Stimulated activated CD8-positive, alpha-beta memory T cell treated with anti-CD3 and anti-CD28 coated beads, Interleukin-4, amount 100 ng/mL, for 1 hour (primary cell): ENCODE results near the gene KCNG1.

Experiments
- DNase-seq, 2 donors: peaks; one replicate each; pipeline ENCODE4 v3.0.0-alpha.2; 2020; ENCODE audit warnings: low read depth in 2 of 2, low spot score in 1 of 2

Gene KCNG1

DNA sequence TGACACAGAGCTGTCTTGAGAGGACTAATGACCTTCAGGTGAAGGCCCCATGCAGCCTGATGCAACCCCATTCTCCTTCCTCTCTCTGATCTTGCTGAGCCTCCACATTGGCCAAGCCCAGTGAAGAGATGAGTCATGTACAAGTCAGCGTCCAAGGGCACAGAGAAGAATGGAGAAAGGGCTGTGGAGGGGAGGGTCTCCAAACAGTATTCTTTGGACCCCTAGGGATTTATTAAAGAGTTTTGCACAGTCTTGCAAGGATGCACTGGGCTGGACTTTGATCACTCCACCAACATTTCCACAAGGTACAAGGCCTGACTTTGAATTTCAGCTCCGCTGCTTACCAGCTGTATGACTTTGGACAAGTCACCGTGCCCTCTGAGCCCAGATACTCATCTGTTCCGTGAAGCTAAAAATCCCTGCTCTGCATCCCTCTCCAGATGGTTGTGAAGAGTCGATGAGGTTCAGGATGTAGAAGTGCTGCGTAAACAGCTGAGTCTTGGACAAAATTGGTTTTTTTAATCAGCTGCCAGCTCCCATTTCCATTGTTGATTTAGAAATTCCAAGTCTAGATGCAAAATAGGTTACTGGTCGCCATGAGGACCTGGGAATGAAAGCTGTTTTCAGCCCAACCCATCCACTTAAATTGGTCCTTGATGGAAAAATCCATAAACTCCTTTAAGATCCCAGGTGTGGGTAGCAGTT is 14.1 kb upstream of the KCNG1 start:
- no peak for DNase-seq

DNA sequence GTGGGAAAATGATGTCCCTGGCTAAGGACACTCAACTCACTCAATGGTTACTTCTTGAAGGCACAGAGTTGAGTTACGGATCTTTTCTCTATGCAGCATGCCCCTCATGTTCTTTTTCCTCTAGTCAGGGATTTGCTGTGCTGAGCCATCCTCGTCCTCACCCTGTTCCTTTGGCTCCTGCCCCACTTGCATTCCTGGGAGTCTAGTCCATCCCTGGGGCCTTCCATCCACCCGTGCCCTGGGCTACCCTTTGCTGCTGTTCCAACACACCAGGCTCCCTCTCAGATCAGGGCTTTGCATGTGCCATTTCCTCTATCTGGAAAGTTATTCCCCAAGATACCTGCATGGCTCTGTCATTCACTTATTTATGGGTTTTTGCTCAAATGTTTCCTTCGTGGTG is 13.3 kb upstream of the KCNG1 start:
- DNase-seq = no peak

DNA sequence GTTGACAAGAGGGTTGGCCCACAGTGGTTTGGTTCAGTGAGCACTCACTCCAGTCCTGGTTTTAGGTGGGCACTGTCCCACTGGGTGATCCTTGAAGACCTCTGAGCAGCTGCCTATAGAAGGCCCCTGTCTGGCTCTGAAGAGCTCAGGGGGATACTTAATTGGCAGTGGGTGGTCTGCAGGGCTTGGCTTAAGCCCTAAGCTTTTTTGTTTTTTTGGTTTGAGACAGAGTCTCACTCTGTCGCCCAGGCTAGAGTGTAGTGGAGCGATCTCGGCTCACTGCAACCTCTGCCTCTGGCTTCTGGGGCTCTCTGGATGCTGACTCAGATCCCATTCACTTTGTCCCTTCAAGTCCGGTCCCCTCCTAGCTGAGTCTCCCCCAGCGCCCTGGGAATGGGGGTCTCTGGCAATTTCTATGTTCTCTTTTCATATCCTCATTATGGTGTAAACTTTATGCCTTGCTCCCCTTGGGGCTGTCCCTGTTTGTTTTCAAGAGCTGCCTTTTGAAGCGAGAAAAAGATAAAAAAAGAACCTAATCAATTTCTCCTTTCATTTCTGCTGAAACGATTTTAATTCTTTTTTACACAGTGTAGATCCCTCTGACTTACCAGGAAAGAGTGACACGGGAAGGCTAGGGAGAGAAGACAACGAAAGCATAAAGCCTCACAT is 12.2 kb upstream of the KCNG1 start:
- DNase-seq = no peak

DNA sequence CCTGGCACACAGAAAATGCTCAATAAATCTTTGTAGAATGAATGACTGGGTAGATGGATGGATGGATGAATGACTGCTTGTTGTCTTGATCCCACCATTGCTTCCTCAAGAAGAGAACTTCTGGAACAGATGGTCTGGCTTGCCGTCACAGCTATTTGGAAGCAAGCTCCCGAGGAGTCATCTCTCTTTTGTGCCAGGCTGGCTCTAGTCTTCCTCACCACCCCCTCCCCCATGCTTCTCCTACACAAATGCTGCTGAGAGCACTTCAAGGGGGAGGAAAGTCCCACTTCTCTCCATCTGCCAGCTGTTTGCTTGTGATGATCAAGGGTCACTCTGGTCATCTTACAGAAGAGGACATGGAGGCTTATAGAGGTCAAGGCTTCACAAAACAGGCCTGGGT is 11.6 kb upstream of the KCNG1 start:
- no peak for DNase-seq

DNA sequence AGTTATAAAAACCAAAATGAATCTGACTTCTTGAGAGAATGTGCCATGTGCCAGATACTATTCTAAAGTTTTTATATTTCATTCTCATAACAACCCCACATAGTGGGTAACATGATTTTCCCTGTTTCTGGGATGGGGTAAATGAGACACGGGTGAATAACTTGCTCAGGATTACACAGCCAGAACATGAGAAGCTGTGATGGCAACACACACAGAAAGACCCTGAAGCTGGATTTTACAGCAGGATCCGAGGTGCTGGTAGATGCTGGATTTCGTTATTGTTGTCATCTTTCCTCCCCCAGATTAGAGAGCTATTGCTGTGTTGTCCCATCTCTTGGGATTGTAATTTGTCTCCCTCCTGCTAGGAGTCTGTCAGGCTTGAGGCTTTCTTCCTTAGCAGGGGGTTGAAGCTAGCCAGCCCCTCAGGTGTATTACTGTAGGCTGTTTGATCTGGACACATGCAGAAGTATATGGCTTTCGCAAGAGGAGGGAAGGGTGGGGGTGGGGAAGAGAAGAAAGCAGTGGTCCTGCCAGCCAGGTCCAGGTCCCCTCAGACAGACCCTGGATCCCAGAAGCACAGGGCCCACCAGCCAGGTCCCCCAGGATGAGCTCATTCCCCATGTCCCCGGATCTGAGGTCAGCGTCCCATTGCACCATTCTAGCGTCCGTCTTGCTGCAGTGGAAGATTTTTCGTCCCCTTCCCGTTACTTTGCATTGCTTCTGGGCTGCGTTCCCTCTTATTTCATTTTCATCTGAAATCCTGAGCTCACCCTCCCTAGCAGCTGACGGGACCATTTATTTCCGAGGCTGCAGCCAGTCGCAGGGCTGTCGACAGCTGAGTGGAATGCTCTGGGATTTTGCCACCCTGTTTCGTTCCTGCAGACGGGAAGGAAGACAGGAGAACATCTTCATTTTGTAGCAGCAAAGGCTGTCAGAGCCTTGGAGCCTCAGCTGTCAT is 7.3 kb upstream of the KCNG1 start:
- DNase-seq = no peak

DNA sequence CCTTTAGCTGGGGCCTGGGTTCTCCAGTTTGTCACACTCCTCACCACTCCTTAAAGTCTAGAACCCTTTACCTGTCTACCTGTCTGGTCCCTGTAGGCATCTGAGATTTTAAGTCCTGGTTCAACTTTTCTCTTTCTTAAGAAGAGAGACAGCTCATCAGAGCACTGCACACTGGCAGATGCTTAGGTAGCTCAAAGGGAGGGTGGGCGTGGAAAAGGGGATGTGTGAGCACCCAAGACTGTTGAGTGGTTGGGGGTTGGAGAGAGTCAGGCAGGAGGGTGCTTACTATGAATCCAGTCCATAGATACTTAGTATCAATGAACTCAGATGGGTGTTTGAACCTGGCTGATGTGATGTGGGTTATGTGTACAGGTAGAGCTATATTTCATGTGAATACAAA is 6.6 kb upstream of the KCNG1 start:
- DNase-seq = no peak

DNA sequence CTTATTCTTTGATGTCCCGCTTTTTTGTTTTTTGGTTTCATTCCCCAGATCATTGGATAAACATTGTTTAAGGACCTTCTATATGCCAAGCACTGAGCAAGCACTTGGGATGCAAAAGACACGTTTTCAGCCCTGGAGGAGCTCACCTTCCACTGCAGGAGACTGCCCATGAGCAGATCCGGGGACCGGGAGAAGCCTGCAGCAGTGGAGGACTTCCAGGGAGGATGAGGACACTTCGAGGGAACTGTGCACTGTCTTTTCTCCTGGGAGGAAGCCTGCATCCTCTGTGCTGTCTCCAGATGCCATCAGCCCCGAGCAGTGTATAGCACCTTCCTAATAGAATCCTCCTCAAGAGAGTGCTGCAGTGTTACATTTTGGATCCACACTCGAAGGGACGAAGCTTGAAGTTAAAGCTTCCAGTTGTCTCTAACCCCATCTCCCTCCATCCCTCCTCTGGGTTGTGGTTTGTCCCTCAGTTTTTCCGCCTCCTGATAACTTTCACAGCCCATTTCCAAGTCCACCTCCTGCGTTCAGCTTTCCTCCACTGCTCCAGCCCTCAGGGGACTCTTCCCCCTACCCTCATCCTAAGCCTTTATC is 5.8 kb upstream of the KCNG1 start:
- DNase-seq = no peak

DNA sequence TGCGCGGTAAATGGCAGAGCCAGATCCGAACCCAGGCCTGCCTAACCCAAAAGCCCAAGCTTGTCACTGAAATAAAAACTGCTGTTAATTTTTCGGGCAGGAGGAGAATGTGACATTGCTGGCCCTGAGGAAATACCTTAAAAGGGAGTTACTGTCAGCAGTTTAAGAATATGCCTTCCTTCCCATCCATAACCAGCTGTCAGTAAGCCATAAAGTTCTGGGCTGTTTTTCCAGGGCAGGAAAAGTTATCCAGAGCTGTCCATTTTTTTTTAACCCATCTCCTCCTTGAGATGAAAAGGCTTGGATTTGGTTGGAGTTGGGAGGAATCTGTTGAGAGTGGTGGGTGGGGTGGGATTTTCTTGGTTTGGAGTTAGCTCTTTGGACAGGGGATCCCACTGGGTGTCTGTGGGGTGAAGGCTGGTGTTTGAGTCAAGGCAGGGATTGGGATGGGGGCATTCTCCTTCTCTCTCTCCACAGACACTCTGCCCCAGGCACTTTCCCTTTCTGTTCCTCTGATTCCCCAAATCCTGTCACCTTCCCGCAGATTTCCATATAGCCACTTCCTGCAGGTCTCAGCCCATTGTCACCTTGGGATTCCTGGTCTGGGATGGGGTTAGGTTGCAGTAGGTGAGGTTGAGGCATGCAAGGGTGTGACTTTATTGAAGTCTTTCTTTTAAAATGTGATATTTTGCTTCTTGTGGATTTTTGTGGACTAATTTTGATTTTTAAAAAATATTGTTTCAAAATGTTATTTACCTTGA is 4.3 kb upstream of the KCNG1 start:
- DNase-seq = no peak

DNA sequence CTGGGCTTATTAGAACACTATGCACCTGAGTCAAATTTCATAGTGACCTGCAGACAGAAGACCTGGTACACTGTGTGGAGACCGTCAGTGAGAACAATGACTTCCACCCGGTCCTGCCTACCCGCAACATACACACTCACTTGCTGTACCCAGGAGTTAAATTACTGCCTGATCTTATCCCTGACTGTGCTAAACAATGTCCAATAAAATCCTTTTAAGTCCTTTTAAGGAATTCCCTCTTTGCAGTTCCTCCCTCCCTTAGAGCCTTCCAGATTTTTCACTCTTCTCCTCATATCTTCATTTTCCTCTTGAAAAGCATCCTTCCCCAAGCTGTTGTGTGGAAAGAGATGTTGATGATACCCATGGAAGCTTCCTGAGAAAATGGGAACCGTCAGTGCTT is 3.4 kb upstream of the KCNG1 start:
- DNase-seq = no peak

DNA sequence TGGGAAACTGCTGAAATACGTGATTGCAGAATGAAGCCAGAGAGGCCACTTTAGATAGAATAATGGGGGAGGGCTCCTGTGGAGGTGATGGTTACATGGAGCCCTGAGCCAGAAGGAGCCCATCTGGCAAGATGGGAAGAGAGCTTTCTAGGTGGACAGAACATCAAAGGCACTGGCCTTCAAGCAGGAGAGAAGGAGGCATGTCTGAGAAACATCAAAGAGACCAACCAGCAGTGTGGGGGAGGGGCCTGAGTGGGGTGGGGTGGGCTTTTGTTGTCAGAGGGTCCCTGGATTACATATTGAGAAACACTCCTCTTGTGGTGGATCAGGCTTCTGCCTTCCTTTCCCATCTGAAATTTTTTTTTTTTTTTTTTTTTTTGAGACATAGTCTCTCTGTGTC is 1.9 kb upstream of the KCNG1 start:
- DNase-seq = no peak

DNA sequence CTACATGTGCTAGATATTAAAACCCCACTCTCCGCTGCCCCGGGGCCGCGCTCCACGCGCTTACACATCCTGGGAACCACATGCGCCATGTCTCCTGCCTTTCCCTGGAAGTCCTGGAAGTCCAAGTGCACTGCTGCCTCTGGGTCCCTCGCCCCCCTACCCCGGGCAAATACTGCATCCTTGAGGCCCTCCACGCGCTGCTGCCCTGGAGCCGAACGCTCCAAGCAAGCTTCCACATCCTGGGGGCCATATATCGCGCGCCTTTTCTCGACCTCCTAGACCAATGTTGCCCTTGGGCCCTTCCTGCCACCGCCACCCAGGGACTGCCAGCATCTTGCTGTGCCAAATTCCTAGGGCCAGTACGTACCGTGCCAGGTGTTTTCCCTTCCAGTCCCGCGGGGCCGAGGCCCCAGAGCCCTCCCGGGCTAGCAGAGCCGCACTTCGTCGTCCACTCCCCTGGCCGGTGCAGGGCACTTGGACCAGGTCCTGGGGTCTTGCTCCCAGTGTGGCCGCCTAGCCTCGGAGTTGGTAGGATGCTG is 779 bp upstream of the KCNG1 start:
- DNase-seq = no peak

DNA sequence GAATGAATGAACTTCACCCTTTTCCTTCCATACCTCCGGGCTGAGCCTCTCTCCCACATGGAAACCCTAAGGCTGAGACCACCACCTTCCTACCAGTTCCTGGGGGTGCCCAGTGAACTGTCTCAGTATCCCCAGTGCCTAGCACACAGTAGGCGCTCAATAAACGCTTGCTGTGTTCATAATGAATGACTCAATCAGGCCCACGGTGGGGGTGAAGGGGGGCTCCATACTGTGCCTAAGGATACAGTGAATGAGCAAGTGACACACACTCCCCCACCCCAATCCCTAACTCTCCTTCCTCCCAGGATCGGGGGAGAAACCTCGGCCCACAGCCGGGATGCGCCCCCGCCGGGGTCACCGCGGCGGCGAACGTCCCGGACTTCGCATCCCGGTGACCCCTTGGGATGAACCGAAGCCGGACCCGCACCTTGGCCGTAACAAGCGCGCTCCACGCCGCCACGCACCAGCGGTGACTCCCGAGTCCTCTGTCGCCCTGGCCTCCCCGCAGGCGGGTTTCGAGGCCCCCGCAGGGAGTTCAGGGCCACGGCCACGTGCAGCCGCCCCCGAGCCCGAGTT is 592 bp downstream of the KCNG1 start:
- no peak for DNase-seq

DNA sequence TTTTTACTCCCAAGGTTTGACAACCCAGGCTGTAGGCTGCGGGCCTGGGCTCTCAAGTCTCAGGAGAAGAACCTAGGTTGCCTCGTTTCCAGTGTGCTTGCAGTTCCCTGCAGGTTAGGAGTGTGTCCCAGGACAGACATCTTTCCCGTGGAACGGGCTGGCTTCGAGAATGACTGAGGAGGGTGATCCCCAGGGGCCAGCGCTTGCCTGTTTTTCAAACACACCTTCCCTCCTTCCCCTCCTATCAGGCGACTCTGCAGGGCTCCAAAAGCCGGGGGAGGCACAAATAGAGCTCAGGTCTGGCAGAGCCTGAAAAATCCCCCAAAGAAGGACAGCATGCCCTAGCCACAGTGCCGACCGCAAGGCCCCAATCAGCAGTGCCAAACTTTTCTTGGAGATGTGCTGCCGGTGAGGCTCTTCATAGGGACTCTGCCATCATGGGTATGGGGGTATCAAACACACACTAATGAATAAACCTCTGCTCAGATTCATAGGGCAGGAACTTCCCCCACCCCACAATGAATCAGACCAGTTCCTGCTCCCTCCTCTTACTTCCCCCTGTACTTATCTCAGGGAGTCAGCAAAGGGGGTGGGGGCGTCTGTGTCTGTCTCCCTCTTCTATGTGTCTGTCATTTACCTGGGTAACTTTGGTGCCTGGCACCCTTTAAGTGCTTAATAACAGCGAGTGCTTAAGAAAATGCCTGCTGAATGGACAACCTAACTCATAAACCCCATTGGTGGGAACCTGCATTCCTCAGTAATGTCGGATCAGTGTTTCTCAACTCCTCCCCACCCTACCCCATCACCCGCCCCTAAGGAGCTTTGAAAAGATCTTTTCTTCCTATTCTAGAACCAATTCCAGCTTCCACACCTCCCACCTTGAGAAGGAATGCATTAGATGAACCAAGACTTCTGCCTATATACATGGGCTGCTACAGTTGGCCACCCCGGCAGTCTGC is 1.6 kb downstream of the KCNG1 start:
- no peak for DNase-seq

DNA sequence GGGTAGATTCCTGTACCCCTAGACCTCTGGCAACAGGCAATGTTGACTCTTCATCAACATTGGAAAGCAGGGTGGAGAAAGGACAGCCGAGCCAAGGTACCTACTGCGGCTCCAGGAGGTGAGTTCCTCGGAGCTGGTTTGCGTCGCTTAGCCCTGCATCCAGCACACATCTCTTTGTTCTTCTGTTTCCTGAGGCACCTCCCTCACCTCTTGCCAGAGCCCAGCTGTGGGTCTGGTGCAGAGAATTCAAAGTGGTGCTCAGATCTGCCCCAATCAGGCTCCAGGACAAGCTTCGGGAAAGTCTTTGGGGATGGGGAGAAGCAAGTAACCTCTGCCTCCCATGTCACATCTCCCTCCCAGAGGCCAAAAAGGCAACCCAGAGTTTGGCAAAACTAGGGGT is 2.2 kb downstream of the KCNG1 start:
- no peak for DNase-seq

DNA sequence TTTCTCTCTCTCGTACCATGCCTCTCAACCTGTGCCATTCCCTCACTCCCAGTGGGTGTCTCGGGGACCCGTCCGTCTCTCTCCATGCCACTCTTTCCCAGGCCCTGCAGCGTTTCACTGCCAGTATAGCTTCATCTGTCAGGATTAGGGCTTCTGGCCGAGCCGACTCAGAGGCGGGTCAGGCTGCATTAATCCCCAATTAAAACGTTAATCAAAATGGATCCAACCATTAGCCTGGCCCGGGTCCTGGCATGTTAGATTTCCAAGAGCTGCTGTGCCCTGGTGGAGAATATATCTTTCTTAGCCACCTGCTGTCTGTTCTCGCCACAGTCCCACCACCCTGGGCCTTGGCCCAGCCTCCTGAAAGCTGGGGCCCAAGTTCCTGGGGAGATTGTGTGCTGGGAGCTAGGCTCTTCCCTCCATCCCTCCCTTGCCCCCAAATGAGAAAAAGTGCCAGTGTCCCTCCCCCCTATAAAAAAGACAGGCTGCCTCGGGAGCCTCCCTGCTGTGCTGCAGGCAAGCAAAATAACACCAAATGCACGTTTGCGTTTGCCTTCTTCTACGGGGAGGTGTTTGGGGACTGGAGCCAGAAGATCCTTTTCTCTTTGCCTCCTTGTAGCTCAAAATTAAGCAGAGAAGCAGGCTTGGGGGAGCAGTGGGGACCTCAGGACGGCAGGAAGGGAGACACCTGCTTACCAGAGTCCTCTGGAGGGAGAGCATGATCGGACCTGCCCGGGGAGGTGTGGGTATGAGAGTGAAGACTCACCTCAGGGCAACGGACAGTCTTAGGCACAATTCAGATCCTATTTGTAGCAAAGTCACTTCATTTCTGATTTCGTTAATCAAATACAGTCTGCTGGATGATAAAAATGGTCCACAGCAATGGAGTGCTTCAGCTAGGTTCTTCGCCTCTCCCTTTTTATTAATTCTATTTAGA is 3.0 kb downstream of the KCNG1 start:
- DNase-seq = no peak

DNA sequence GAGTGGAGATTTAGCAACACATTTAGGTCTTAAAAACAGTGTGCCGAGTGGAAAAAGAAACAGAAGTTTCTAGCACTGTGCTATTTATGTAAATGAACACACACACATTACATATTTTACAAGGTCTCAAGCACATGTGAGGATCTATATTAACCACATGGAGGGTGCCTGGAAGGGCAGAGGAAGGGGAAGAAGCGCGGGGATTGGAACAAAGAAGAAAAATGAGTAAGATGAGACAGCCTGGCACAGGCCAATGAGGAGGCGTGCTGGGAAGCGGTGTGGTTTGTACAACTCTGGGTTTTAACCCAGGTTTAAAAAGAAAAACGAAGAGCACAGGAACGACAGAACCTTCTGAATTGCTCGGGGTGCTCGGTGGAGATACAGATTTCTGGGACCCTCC is 5.7 kb downstream of the KCNG1 start:
- no peak for DNase-seq

DNA sequence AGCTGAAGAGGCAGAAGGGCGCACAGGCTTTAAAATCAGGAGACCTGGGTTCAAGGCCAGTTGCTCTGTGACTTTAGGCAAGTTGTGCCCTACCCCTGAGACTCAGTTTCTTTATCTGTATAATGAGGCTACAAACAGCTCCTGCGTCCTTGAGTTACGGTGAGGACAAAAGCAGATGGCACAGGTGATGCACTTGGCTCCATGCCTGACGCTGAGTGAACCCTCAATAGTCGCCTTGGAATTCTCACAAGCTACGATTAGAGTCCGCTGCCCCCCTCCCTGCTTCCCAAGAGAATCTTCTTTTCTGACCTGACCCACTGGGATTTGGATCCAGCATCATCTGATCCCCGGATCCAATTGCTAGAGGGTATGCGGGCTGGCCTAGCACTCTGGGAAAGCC is 6.4 kb downstream of the KCNG1 start:
- DNase-seq = no peak
